H7 (cell line): ENCODE results near the gene ZDHHC14. TPM values are rescaled to one million over a fixed set of nuclear protein-coding genes. Genes with fewer than 3 reads are reported as not detected.
A peak's percentile ranks its signal among the peaks of the same experiment; 100 is the strongest.

Experiments
- DNase-seq: peaks from one replicate; pipeline ENCODE4 v3.0.0; 2012
- H3K27me3 ChIP-seq: 2 replicates; pipeline ENCODE4 v1.6.0; 2011; ENCODE audit warnings: mild to moderate bottlenecking, low read length; ENCODE audit not compliant: control insufficient read depth, insufficient read depth
- H3K36me3 ChIP-seq: replicated peaks from 2 replicates; pipeline ENCODE4 v1.5.1; 2011; ENCODE audit warnings: low read length; ENCODE audit not compliant: control insufficient read depth, insufficient read depth
- H3K4me3 ChIP-seq: 2 replicates; pipeline ENCODE4 v1.5.1; 2011; ENCODE audit warnings: low read depth, mild to moderate bottlenecking, control low read depth, low read length, moderate library complexity; ENCODE audit not compliant: insufficient read depth
- total RNA-seq: library from RNA; depleted of rRNA; stranded (reverse); fragments of >200 nt; shearing (Covaris generic); gene quantifications from 2 replicates; pipeline ENCODE4 v1.2.3, GENCODE V29; 2014

Gene ZDHHC14
- total RNA-seq, 1 experiment from 2014 or later = 1.1 TPM

GRCh38 chr6:157542414-157543160, 161.6 kb downstream of the ZDHHC14 start:
- DNase-seq = no peak
- Histone ChIP-seq H3K36me3 (no peaks in the 10 kb centered on the region), H3K27me3 (no peaks in the 10 kb centered on the region), H3K4me3 (no peak overlapping the region)

- no peak for DNase-seq
- H3K4me3 ChIP-seq = no peak overlapping the region
- no peaks in the 10 kb centered on the region for H3K27me3 ChIP-seq
- no peaks in the 10 kb centered on the region for H3K36me3 ChIP-seq
Measured at GRCh38 chr6:157546321-157546720, 165.3 kb downstream of the ZDHHC14 start.

GRCh38 chr6:157547112-157547511, 166.1 kb downstream of the ZDHHC14 start:
- DNase-seq = no peak
- Histone ChIP-seq H3K27me3 (no peaks in the 10 kb centered on the region), H3K36me3 (no peaks in the 10 kb centered on the region)

GRCh38 chr6:157548635-157549467, 167.9 kb downstream of the ZDHHC14 start:
- Histone ChIP-seq H3K36me3 (no peaks in the 10 kb centered on the region), H3K27me3 (no peaks in the 10 kb centered on the region), H3K4me3 (no peak overlapping the region)
- no peak for DNase-seq

More at GRCh38 chr6:157547112-157547511, 166.1 kb downstream of the ZDHHC14 start:
- no peak overlapping the region for H3K4me3 ChIP-seq

DNA sequence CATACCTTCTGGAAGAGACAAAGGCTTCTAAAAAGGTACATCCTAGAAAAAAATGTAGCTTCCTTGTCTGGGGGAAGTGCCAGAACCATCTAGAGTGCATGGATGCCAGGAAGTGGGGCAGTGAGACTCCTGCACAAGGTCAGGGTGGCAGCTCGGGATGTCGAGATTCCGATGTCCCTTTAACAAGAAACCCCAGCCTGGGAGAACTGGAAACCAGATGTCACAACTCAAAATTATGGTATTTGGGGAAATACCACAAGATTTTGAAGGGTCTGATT, 168.4 kb downstream of the ZDHHC14 start:
- DNase-seq = no peak
- H3K27me3 ChIP-seq = no peaks in the 10 kb centered on the region
- H3K36me3 ChIP-seq = no peaks in the 10 kb centered on the region
- no peak overlapping the region for H3K4me3 ChIP-seq

DNA sequence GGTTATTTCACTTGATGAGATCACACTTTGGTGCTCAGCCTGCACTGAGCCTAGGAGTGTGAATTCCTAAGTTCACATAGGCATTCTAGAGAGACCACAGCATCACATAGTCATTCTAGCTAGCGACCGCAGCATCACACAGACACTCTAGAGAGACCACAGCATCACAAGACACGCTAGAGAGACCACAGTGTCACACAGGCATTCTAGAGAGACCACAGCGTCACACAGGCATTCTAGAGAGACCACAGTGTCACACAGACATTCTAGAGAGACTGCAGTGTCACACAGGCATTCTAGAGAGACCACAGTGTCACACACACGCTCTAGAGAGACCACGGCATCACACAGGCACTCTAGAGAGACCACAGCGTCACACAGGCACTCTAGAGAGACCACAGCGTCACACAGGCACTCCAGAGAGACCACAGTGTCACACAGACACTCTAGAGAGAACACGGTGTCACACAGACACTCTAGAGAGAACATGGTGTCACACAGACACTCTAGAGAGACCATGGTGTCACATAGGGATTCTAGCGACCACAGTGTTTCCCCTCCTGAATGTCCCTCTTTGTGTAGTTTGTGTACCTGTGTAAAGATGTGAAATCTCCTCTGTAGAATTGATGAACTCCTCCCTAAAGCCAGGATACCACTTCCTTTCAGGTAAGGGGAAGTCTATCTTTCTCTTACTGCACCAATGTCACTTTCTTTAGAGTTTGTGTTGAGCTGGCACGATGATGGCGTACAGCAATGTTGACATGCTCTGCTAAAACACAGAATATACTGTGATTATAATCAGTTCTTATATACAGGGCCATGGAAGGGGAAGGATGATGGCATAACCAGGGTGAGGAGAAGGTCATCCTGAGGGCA, 169.4 kb downstream of the ZDHHC14 start:
- no peak for DNase-seq
- Histone ChIP-seq H3K36me3 (no peaks in the 10 kb centered on the region), H3K4me3 (no peak overlapping the region), H3K27me3 (no peaks in the 10 kb centered on the region)

DNA sequence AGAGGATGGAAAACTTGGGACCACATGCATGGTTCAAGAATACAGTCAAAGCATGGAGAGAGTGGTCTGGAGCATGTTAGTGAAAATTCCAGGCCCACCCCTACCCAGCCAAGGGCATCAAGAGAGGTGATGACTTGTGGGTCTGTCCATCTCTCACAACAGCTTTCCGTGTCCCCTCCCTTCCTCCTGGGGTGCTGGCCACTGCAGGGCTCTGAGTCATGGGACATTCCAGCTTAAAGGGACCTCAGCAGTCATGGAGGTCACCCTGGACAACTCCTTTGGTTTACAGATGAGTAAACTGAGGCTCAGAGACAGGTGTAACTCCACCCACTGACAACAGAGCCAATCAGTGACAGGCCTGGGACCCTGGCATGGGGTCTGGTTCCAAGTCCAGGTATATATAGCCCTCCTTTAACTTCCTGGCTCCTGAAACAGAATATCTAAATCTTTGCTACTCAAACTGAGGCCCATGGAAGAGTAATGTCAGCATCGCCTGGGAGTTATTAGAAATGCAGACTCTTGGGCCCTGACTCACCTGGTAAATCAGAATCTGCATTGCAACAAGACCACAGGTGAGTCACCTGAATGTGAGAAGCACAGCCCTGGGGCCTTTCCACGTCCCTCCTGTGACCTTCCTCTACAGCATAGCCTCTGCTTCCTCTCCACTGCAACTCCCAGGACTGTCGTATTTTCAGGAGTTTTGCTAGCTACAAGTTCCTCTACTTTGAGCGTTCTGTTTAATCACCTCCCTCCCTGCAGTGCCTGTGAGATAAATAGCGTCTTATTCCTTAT, 170.2 kb downstream of the ZDHHC14 start:
- H3K36me3 ChIP-seq = no peaks in the 10 kb centered on the region
- no peaks in the 10 kb centered on the region for H3K27me3 ChIP-seq
- DNase-seq = no peak
- H3K4me3 ChIP-seq = no peak overlapping the region

DNA sequence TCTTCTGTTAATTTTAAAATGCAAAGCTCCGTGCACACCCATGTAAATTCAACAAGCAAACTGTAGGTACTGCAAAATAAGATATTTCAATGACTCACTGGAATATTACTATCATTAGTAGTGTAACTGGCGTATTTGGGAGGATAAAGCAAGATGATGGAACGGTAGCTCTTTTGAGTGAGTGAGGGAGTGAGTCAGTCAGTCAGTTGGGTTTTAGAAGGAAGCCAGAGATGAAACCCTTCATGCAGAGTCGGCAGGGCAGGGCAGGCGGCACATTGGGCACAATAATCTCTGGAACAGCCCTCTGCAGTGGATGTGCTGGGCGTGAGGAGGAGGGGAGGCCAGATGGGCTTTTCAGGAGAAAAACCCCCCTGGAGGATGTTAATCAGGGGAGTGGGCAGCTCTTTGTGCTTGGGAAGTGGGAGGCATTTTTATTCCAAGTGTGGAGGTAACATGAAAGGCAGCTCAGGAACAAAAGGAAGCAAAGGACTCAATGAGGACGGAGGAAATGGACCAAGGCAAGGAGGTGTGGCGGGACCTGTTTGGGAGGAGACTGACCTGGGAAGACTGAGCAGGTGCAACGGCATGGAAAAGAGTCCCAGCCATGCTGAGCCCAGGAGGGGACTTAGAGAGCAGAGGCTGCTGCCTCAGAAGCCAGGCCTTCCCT, 171.2 kb downstream of the ZDHHC14 start:
- H3K4me3 ChIP-seq = no peak overlapping the region
- peak; percentile 89 for DNase-seq
- no peaks in the 10 kb centered on the region for H3K36me3 ChIP-seq
- H3K27me3 ChIP-seq = no peaks in the 10 kb centered on the region

DNA sequence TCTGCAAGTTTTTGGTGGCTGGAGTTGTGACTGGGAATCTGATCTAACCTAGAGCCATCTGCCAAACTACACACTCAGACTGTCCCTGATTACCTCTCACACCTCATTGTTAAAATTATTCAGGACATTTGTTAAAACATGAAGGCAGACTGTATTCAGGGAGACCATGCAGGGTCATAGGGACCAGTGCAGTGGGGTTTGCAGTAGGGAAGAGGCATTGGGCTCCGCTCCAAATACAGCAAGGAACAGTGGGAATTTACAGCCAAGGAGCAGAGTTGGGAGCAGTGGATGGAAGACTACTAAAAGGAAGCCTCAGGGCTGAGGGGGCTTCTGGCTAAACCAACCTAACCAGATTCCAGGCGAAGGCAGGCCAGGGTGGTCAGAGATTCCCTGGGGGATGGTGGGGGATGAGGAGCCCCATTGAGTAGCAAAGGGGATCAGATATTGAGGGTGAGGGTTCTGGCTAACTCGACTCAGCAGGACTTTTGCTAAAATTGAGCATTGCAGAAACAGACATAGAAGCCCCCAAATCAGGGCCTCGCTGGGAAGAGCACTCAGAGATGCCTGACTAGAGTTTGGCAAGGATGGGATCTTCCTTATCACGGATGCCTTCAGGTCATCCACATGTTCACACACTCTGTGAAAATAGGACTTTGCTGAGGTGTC, 172.0 kb downstream of the ZDHHC14 start:
- no peak for DNase-seq
- no peaks in the 10 kb centered on the region for H3K36me3 ChIP-seq
- no peak overlapping the region for H3K4me3 ChIP-seq
- H3K27me3 ChIP-seq = no peaks in the 10 kb centered on the region

GRCh38 chr6:157554747-157555146, 173.8 kb downstream of the ZDHHC14 start:
- DNase-seq = no peak
- Histone ChIP-seq H3K36me3 (no peaks in the 10 kb centered on the region), H3K4me3 (no peak overlapping the region), H3K27me3 (no peaks in the 10 kb centered on the region)

DNA sequence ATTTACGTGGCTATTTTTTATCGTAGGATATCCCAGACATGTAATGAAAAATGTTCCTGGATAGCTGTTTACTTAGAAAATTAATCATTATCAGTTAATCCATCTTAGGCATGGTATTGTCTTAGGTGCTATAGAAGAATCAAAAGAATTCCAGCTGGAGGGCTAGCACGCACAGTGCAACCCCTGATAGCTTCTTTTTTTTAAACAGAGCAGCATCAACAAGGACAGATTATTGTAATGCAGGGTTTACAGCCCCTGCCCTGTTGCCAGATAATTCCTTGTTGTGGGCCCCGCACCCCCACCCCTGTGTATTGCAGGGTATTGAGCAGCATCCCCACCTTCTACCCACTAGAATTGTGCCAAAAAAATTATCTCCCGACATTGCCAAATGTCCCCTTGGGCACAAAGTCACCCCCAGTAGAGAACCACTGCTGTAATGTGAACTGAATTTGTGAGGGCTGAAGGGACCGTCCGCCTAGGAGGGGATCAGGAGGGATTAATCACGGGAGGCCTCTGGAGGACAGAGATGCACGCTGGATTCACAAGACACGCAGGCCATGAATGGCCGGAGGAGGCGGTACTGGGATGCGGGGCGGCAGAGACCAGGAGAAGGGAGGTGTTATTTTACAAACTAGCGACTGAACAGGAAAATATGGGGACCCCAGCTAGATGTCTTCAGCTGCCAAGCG, 174.6 kb downstream of the ZDHHC14 start:
- H3K36me3 ChIP-seq = no peaks in the 10 kb centered on the region
- no peaks in the 10 kb centered on the region for H3K27me3 ChIP-seq
- no peak for DNase-seq
- no peak overlapping the region for H3K4me3 ChIP-seq

GRCh38 chr6:157556144-157556645, 175.2 kb downstream of the ZDHHC14 start:
- DNase-seq = no peak
- H3K36me3 ChIP-seq = no peaks in the 10 kb centered on the region
- H3K4me3 ChIP-seq = no peak overlapping the region
- no peaks in the 10 kb centered on the region for H3K27me3 ChIP-seq
